K562 (cell line): ENCODE measurements around the gene LY6G6C. TPM values are rescaled to one million over a fixed set of nuclear protein-coding genes. Genes with fewer than 3 reads are reported as not detected.

Experiments used
- ATF6 ChIP-seq: sonication (generic); formaldehyde crosslinking; IDR thresholded peaks from 2 replicates; pipeline ENCODE4 v1.4.0; 2020; ENCODE audit warnings: mild to moderate bottlenecking, missing genetic modification reagents
- ATF7 ChIP-seq: fragments of 450-650 bp; IDR thresholded peaks from 2 replicates; pipeline ENCODE4 v1.7.1; 2014; ENCODE audit warnings: mild to moderate bottlenecking, moderate library complexity
- BDP1 ChIP-seq: IDR thresholded peaks from 3 replicates; pipeline ENCODE4 v1.6.1; 2011; ENCODE audit not compliant: insufficient read length, insufficient read depth
- FOXO4 ChIP-seq: fragments of 450-650 bp; formaldehyde crosslinking; IDR thresholded peaks from 2 replicates; pipeline ENCODE4 v1.4.0; 2020; ENCODE audit warnings: mild to moderate bottlenecking, moderate library complexity
- HNRNPH1 ChIP-seq: fragments of 200-400 bp; formaldehyde crosslinking; optimal IDR thresholded peaks from 2 replicates; pipeline ENCODE3; 2017; ENCODE audit warnings: low read depth, mild to moderate bottlenecking, low read length, moderate library complexity
- NELFE ChIP-seq: IDR thresholded peaks from 2 replicates; pipeline ENCODE4 v1.6.1; 2011; ENCODE audit warnings: mild to moderate bottlenecking; ENCODE audit not compliant: insufficient read depth, insufficient read length
- RHOXF2B ChIP-seq: fragments of 250-450 bp; sonication (Bioruptor Pico); conservative IDR thresholded peaks from 2 replicates; pipeline ENCODE4 v1.5.1; 2021
- STAT6 ChIP-seq: sonication (generic); formaldehyde crosslinking; IDR thresholded peaks from 2 replicates; pipeline ENCODE4 v1.8.1; 2023; ENCODE audit warnings: mild to moderate bottlenecking, missing genetic modification reagents
- TEAD1 ChIP-seq, 2 experiments: fragments of 450-650 bp in 1 of 2; sonication (generic) in 1 of 2; formaldehyde crosslinking; IDR thresholded peaks; 2 replicates each; pipeline versions ENCODE4 v1.4.0 to v1.8.0; 2020 to 2022; ENCODE audit warnings: mild to moderate bottlenecking in 2 of 2, missing genetic modification reagents in 1 of 2
- ZNF24 ChIP-seq: fragments of 450-650 bp; IDR thresholded peaks from 2 replicates; pipeline ENCODE4 v1.6.1; 2016
- ZNF507 ChIP-seq: conservative IDR thresholded peaks from 2 replicates; pipeline ENCODE4 v1.6.1; 2017; ENCODE audit warnings: missing genetic modification characterization, missing compliant biosample characterization
- ZNF695 ChIP-seq: fragments of 450-650 bp; formaldehyde crosslinking; IDR thresholded peaks from 2 replicates; pipeline ENCODE4 v1.4.0; 2020; ENCODE audit warnings: mild to moderate bottlenecking, moderate library complexity
- ZNF740 ChIP-seq, 3 experiments: fragments of 200-800 bp in 1 of 3; sonication (Bioruptor generic) in 1 of 3; sonication (generic) in 1 of 3; formaldehyde crosslinking in 1 of 3; IDR thresholded peaks; 2 replicates each; pipeline versions ENCODE4 v1.6.1 to v1.8.0; 2016 to 2022; ENCODE audit warnings: mild to moderate bottlenecking in 2 of 3, missing compliant biosample characterization in 2 of 3, missing genetic modification characterization in 2 of 3, missing genetic modification reagents in 1 of 3
- ZSCAN29 ChIP-seq: fragments of 450-650 bp; IDR thresholded peaks from 2 replicates; pipeline ENCODE4 v1.6.1; 2017
- ZZZ3 ChIP-seq: fragments of 450-650 bp; IDR thresholded peaks from 2 replicates; pipeline ENCODE4 v1.6.1; 2016; ENCODE audit warnings: antibody characterized with exemption, mild to moderate bottlenecking, moderate library complexity
- polyA plus RNA-seq, 8 experiments: library from polyadenylated mRNA; depleted of rRNA in 4 of 8; stranded (reverse) in 5 of 8; unstranded in 3 of 8; fragments of >200 nt; fragmentation: Nextera tagmentation in 2 of 8; fragmentation: Illumina TruSeq in 1 of 8; extraction: Ambion mirVana in 2 of 8; extraction: Trizol in 1 of 8; gene quantifications; 2 replicates each; pipeline versions ENCODE4 v1.2.1 to v1.2.3, GENCODE V29; 2011 to 2014; ENCODE audit warnings: inconsistent platforms in 1 of 8, missing spikeins in 1 of 8
- total RNA-seq, 7 experiments: library from RNA; depleted of rRNA in 6 of 7; stranded (reverse); fragments of >200 nt in 6 of 7; fragmentation: Illumina TruSeq in 2 of 7; extraction: Trizol in 2 of 7; gene quantifications; 2 replicates each; pipeline versions ENCODE4 v1.2.1 to v1.2.3, GENCODE V29; 2011 to 2021; ENCODE audit warnings: low replicate concordance in 1 of 7

LY6G6C gene
- total and polyA plus RNA-seq, 9 of the 15 experiments (the other 6 are each of a cell fraction or from before 2014, with no cell fraction given), result 0.06 to 0.20 TPM; not detected in 7

- no peak for TF ChIP-seq NELFE
- TF ChIP-seq ZZZ3, result no peak
- TF ChIP-seq ZNF695 (CRISPR knock-in tag), result peak; percentile 86; the same call in 1 of the 2 replicates
- TF ChIP-seq ZNF507 (tag), result no peak
- peak; percentile 96 for TF ChIP-seq STAT6
- TF ChIP-seq HNRNPH1, result no peak
- TF ChIP-seq BDP1, result no peak
- TF ChIP-seq FOXO4, result peak; percentile 80; the same call in 1 of the 2 replicates
- peak; percentile 65; the same call in 1 of the 2 replicates for TF ChIP-seq RHOXF2B (CRISPR knock-in tag)
- no peak for TF ChIP-seq ZNF24
- no peak for TF ChIP-seq ATF7
- peak; percentile 51 to 98; a peak in 3 of 4 replicates for TF ChIP-seq TEAD1 (CRISPR knock-in tag; IDR thresholded peaks at IDR 0.05)
- no peak for TF ChIP-seq ZNF740 (CRISPR knock-in tag; IDR thresholded peaks at IDR 0.05)
- TF ChIP-seq ZNF740 (tag; IDR thresholded peaks at IDR 0.05), result 0 out of 4 replicates have a peak, but pooled peaks of 1 of the 2 experiments have one; percentile 65
- peak; percentile 99 for TF ChIP-seq ATF6 (CRISPR knock-in tag)
- TF ChIP-seq ZSCAN29, result 0 out of 2 replicates have a peak, but pooled peaks have one; percentile 62
Measured at GRCh38 chr6:31739639-31740396, 18.3 kb upstream of the LY6G6C start, which contains the start of gene MSH5 (continued).
